HPDE6-E6E7 (cell line): Measurements from ENCODE around the gene STAT3.
"Not testable (repeated sequence)": the region's sequence is repeated elsewhere in the genome, so short reads cannot be mapped to it uniquely, and the experiment has no call there.

Experiments
- DNase-seq: peaks from one replicate; pipeline ENCODE4 v3.0.0; 2011; ENCODE audit warnings: missing footprints; ENCODE audit errors: extremely low spot score

The STAT3 gene

GRCh38 chr17:42301022-42301421 is 87.2 kb downstream of the STAT3 start:
- no peak for DNase-seq

- not testable (repeated sequence) for DNase-seq
Measured at GRCh38 chr17:42299913-42300312, 88.3 kb downstream of the STAT3 start.

GRCh38 chr17:42299361-42299760 is 88.9 kb downstream of the STAT3 start:
- not testable (repeated sequence) for DNase-seq

- DNase-seq, result not testable (repeated sequence)
Measured at GRCh38 chr17:42297775-42298174, 90.5 kb downstream of the STAT3 start.

- DNase-seq, result no peak
Measured at GRCh38 chr17:42296012-42296411, 92.2 kb downstream of the STAT3 start.

- DNase-seq, result no peak
Measured at GRCh38 chr17:42294469-42295398, 93.5 kb downstream of the STAT3 start.

- no peak for DNase-seq
Measured at GRCh38 chr17:42291129-42291528, 97.1 kb downstream of the STAT3 start.

- DNase-seq, result no peak
Measured at GRCh38 chr17:42290577-42290976, 97.7 kb downstream of the STAT3 start.

- DNase-seq, result no peak
Measured at GRCh38 chr17:42289611-42290181, 98.5 kb downstream of the STAT3 start.

GRCh38 chr17:42288803-42289610 is 99.2 kb downstream of the STAT3 start:
- DNase-seq, result no peak

- peak; percentile 56 for DNase-seq
Measured at GRCh38 chr17:42287977-42288802, 100.1 kb downstream of the STAT3 start, which contains the start of gene STAT5A. STAT5A (plus strand) TSS chr17:42288498; CDS start chr17:42289412, 914 bp downstream.

GRCh38 chr17:42287305-42287976 is 100.8 kb downstream of the STAT3 start:
- DNase-seq, result no peak

- no peak for DNase-seq
Measured at GRCh38 chr17:42286411-42287221, 101.6 kb downstream of the STAT3 start.

GRCh38 chr17:42285346-42286050 is 102.7 kb downstream of the STAT3 start:
- DNase-seq, result no peak

- no peak for DNase-seq
Measured at GRCh38 chr17:42284566-42284965, 103.7 kb downstream of the STAT3 start.

- no peak for DNase-seq
Measured at GRCh38 chr17:42284024-42284369, 104.2 kb downstream of the STAT3 start.

GRCh38 chr17:42283241-42284023 is 104.8 kb downstream of the STAT3 start:
- DNase-seq, result no peak

GRCh38 chr17:42282478-42283080 is 105.7 kb downstream of the STAT3 start:
- no peak for DNase-seq
